HG03108 (cell line): ENCODE data around the gene DIP2A.
"Not testable (repeated sequence)": the region's sequence is repeated elsewhere in the genome, so short reads cannot be mapped to it uniquely, and the experiment has no call there.

Source experiments
- ATAC-seq: cut with Tn5 transposase; IDR thresholded peaks from one replicate; pipeline ENCODE4 v1.9.1; 2021; ENCODE audit warnings: moderate library complexity; ENCODE audit not compliant: unreplicated experiment

The DIP2A gene

DNA sequence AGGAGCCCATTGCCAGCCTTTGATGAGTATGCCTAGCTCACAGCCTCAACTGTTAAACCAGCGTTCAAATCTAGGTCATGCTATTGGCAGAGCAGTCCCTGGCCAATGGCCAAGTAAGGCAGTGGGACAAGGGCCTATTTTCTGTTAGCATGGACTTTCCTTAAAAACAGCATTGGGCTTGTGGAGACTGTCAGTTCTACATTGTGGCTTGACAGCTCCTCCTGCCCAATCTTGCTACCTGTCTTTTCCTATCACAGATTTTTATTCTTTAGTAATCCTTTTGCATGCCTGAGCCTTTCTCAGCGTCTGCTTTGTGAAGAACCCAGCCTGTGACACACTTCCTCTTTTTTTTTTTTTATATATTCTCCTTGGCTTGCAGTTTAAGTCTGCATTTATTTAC, 56.4 kb downstream of the DIP2A start:
- no peak for ATAC-seq

DNA sequence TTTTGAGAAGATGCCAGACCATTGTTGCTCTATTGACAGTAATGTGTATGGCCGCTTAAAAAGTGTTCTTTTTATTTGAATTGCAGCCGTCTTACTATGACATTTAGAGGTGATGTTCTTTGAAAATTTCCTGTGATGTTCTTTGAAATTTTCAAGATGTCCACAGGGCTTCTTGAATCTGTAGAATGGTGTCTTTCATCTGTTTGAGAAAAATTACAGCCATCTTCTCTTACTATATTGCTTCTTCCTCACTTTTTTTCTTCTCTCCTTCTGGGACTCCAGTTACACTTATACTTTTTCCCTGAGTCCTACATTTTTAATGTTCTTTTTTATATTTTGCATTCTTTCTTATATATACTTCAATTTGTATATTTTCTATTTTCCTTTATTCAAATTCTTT, 57.4 kb downstream of the DIP2A start:
- ATAC-seq = no peak

DNA sequence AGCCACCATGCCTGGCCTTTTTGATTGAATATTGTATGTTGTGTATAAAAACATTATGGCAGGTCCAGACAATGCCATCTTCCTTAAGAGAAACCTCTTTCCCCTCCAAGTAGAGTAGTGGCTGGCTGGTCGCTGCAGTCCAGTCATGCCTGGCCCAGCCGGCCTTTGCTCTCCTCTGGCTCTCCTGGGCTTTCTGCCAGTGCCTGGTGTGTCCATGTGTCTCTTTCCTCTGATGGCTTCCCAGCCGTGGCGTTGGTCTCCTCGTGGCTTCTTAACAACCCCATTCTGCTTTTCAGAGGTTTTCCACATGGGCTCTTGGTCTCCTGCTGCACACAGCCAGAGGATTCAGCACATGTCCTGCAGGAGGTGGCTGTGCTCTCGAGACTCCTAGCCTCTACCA, 58.7 kb downstream of the DIP2A start:
- ATAC-seq = no peak

DNA sequence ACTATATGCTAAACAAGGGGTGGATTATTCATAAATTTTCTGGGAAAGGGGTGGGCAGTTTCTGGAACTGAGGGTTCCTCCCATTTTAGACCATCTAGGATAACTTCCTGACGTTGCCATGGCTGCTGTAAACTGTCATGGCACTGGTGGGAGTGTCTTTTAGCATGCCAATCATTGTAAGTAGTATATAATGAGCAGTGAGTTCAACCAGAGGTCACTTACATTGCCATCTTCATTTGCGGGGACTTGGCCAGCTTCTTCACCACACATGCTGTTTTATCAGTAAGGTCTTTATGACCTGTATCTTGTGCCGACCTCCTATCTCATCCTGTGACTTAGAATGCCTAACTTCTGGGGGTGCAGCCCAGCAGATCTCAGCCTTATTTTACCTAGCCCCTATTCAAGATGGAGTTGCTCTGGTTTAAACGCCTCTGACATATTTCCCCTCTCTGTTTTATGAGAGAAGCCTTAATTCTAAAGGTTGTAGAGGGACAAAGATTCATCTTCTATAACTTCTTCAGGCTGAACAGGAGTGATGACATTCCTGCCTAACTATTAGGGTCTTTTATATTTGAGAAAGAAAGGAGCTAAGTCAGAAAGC, 60.4 kb downstream of the DIP2A start:
- ATAC-seq = no peak

DNA sequence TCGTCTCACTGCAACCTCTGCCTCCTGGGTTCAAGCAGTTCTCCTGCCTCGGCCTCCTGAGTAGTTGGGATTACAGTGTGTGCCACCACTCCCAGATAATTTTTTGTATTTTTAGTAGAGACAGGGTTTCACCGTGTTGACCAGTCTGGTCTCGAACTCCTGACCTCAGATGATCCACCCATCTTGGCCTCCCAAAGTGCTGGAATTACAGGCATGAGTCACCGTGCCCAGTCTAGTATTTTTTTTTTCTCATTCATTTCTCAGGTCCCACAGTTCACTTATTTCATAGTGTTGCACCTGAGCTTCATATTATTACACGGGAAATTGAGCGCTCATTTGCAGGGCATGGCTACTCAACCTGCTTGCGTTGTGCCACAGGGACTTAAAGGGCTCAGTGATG, 68.7 kb downstream of the DIP2A start:
- ATAC-seq = not testable (repeated sequence)

DNA sequence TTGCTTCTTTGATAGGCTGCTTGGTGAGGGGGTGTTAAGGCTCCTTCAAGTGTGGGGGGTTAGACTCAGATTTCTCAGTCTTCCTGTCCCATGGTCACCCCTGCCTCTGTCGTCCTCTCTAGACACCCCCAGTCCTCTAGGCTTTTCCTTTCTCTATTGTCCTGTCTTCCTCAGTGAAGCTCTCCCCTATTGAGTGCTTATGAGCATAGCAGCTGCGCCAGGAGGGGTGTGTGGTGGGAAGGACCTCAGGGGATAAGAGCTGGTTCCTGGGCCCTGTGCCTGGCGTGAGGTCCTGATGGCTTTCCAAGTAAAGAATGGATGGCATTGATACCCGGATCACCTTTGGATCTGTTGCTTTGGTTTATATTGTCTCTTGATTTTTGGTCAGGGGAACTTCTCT, 69.1 kb downstream of the DIP2A start:
- no peak for ATAC-seq

DNA sequence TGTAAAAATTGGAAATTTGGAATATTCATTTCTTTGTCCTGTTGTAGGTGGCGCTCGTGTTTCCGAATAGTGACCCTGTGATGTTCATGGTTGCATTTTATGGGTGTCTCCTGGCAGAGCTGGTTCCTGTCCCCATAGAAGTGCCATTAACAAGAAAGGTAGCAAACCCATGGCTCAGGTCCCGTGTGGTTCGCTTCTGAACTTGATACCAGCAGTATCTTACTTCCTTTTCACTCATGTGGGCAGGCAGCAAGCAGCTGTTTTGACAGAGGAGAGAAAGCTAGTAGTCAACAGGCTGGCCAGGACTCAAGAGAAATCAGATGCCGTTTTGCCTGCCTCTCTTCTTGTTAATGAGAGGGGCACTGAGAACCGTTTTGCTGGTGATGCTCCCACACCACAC, 73.4 kb downstream of the DIP2A start:
- no peak for ATAC-seq

DNA sequence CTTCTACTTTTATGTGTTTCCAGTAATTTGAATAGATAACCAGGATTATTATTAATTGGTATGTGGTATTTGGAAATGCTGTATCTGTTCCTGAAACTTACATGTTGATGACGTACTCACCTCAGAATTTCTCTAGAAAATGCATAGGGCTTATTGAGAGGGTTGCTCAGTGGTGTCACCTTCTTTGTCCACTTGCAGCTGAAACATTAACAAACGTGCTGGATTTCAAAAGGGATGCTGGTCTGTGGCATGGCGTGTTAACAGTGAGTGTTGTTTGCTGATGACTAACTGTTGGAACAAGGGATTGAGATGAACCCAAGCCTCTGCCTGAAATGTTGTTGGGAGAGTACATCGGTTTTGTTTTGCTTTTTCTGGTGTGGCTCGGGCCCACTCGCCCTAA, 78.3 kb downstream of the DIP2A start:
- no peak for ATAC-seq

DNA sequence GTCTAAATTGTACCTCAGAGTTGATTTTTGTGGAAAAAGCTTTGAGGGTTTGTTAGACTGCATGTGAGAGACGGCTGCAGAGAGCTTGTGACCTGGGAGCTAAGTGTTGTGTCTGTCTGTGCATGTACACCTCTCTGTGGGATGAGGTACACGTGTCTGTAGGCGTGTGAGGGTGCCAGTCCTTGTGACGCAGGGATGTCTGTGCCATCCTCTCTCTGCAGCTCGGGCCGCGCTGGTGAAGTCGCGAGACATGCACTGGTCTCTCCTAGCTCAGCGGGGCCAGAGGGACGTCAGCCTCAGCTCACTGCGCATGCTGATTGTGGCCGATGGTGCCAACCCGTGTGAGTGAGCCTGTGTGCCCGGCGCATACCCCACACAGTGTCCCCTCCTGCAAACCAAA, 79.6 kb downstream of the DIP2A start:
- no peak for ATAC-seq

DNA sequence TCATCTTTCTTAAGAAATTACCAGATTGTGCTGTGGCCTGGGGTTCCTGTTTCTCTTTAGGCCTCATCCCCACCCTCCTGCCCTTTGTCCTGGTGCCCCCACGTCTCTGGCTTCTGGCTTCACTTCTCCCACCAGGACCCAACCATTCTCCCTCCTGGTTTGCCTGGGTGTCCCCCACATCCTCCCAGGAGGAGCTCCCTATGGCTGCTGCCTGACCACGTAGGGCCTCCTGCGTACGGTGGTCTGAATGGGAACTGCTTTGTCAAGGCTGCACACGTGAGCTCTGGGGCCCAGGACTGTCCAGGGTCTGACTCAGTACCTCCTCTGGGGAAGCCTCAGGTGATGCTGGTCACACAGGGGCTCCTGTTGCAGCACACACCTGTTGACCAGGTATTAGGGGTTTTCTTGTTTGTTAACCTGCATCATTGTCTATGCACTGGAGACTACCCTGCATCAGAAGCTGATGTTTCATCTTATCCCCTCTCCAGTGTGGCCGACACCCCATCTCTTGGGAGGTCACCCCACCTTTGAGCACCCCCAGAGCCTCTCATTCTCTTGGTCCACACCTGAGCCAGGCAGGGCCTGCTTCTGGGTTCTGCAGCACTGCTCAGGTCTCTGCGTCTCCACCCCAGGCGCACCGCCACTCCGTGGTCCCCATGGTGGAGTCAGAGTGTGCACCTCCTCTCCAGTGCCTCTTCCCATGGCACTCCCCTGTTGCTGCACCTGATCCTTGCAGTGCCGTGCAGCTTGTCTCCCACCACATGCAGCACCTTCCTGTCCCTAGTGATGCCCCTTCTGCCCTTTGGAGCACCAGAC, 80.4 kb downstream of the DIP2A start:
- no peak for ATAC-seq

DNA sequence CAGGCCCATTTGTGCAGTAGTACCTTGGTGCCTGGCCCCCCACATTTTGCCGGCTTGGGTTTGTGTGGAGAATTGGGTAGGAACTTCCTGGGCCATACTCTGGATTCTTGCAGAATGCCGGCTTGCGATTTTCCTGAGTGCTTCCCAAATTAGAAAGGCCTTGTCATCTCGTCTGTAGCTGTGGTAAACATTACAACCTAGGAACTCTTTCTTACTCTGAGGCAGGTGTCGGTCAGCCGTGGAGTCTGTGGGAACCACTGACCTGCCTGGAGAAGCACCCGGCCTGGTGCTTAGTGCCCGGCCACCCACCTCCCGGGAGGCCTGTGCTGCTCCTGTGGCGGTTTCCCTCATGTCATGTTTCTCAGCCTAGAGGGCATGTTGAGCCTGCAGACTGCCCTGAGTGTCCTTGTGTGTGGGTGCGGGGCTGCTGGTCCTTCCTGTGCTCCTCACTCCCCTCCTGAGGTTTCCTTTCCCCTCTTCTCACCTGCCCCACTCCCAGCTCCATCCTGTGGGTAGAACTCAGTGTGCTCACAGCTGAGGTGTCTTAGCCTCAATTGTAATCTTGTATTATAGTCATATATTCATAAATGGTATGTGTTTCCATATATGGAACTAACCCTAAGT, 81.5 kb downstream of the DIP2A start:
- ATAC-seq = no peak

DNA sequence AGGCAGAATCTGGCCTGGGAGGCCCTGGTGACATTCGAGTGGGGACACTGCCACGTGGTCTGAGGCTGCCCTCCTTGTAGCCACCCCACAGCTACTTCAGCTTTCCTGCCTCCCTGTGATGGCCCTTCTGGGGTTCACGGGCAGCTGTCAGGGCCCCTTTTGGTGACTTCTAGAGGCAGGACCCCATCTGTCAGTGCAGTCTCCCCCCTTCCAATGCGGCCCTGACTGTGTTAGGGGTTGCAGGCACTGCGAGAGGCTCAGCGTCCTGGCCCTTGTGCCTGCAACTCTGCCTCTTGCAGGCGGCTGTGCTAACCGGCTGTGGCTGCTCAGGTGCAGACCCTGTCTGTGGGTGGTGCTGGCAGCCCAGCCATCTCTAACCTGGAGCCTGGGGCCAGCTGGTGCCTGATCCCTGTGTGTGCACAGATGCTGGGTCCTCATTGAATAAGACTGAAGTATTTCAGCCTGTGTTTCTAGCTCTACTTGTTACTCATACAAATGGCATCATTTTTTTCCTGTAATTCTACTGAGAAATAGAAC, 84.0 kb downstream of the DIP2A start:
- no peak for ATAC-seq

DNA sequence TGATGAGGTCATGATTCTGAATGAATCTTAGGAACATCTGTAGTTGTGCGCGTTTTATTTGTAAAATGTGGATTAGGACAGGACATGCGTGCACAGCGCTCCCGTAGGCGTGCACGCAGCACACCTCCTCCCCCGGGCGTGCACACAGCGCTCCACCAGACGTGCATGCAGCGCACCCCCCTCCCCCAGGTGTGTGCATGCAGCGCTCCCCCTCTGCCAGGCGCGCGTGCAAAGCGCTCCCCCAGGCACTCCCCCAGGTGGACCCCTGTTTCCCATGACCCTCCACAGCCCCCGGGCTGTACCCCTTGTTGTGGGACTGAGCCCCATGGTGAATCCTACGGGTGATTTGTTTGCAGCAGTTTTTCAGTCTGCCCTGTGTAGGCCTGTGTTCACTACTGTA, 84.6 kb downstream of the DIP2A start:
- ATAC-seq = no peak

DNA sequence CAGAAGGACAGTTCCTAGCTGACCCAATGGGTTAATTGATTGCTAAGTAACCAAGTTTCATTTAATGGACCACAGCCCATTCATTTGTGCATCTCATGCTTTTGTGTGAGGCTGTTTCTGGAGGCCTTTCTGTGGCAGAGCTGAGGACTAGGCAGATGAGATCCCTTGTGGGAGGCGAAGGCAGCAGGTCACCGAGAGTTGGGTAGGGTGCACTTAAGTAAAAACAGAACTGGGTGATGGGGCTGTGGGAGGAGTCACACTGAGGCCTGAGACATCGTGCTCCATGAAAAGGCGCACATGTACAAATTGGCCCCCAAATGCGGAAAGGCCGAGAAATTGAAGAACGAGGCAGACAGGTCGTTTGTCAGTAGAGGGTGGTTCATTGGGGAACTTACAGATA, 85.3 kb downstream of the DIP2A start:
- ATAC-seq = no peak

DNA sequence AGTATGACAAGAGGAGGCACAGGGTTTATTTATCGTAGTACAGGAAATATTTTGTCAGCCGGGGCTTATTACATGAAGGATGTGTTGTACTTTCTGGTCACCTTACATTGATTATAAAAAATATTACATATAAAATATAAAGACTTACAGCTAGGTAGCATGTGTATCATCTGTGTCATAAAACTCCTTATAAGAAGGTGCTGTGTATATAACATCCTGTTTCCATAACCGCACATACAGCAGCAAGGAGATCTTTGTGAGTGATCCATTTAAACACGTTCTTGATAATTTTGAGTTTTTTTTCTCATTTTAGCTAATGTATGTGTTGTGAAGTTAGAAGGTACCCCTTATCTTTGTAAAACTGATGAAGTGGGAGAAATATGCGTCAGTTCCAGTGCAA, 86.1 kb downstream of the DIP2A start:
- no peak for ATAC-seq

DNA sequence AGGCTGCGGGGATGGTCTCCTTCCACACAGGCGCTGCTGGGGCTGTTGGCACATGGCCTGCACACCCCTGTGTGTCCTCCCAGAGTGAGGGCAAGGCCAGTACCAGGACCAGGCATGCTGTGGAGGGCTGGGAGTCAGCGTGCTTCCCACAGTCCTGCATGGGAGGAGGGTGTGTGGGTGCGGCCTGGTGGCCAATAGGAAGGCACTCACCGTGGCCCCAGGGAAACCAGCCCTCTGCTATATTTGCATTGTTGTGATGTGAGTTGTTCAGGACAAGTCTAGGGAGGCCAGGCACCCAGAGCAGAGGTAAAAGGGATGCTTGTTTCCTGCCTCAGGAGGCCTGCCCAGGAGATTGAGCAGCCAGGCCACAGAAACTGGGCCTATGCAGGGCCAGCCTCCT, 86.7 kb downstream of the DIP2A start:
- no peak for ATAC-seq

DNA sequence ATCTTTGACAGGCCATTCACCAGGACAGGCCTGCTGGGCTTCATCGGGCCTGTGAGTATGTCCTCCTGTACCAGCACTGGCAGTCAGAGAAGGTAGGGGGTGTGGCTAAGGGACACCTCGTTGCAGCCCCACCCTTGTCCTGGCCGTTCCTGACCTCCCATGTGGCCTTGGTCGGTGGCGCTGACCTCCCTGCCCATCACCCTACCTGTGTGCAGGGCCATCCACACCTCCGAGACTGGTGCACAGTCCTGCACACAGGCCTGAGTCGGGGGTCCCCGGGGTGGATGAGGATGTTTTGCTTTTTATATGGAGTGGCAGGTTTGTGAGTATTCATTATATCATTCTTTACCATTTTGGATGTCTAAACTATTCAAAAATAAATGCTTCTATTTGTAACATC, 87.2 kb downstream of the DIP2A start:
- ATAC-seq = no peak

DNA sequence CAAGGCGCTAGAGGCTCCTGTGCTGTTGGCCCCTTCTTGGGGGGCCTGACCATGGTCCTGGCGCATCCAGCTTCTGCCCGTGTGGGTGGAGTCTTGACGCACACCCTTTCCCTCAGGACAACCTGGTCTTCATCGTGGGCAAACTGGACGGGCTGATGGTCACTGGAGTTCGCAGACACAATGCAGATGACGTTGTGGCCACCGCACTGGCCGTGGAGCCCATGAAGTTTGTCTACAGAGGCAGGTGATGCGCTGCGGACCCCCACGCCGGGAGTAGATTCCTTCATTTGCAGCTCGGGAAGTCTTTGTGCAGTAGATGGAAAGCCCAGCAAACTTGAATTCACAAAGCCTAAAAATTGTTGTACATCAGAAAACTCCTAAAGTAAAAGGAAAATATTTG, 88.1 kb downstream of the DIP2A start:
- ATAC-seq = no peak

DNA sequence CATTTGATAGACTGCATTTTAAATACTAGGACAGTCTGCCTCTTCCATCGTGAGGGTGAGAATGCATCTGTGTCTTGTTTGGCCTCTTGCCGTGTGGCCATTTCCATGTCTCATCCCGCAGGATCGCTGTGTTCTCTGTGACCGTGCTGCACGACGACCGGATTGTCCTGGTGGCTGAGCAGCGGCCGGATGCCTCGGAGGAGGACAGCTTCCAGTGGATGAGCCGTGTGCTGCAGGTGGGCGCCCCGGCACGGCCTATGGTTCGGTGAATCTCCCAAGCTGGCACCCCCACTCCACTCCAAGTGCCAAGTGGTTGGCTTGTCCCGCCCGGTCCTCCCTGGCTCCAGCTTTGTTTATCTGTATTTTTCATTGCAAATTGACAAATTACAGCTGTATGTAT, 91.0 kb downstream of the DIP2A start:
- no peak for ATAC-seq

DNA sequence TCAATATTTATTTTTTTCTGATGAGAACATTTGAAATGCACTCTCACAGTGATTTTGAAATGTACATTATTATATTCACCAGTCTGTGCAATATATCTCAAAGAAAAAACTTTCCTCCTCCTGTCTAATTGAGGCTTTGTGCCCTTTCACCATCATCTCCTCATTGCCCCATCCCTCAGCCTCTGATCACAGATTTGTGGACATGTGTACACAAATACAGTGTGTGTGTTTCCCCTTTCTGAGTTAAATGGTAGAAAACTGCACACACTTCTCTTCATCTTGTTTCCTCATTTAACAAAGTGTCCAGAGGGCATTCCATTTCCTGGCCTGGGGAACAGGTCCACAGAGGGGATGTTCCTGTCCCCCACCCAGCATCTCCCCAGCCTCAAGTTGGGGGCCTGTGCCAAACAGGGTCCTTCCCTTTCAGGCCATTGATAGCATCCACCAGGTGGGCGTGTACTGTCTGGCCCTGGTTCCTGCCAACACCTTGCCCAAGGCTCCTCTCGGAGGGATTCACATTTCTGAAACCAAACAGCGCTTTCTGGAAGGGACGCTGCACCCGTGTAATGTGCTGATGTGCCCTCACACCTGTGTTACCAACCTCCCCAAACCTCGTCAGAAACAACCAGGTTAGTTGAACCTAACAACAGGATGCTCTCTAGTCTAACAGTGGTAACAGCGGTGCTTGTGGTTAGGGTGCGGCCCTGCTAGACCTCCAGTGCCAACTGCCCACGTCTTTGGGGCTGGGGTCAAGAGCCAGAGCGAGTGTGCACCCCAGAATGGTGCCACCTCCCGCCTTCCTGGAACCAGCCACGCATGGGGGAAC, 91.6 kb downstream of the DIP2A start:
- no peak for ATAC-seq

DNA sequence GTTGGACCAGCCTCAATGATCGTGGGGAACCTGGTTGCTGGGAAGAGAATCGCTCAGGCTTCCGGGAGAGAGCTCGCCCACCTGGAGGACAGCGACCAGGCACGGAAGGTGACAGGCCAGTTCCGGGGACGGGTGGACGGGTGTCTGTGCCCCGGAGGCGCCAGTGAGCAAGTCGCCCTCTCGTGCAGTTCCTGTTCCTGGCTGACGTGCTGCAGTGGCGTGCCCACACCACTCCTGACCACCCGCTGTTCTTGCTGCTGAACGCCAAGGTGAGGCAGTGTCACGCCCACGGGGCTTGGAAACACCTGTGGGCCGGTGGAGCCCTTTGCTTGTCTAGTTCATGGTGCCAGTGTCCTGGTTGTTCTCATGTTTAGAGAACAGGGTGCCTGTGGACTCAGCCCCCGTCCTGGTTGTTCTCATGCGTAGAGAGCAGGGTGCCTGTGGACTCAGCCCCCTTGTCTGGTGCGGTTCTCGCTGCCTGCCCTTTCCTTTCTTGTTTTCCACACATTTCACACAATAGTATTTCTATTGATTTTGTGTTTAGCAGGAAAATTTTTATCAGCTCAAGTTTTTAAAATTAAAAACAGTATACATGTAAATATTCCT, 93.0 kb downstream of the DIP2A start:
- no peak for ATAC-seq
